Thymus (tissue), 11 donors: ENCODE results near the gene BPIFB2. TPM values are rescaled to one million over a fixed set of nuclear protein-coding genes. Genes with fewer than 3 reads are reported as not detected.

Experiments
- DNase-seq, 9 donors: peaks; one replicate each; pipeline ENCODE4 v3.0.0-alpha.2; 2013; ENCODE audit warnings: low spot score in 9 of 9, low read depth in 6 of 9, missing footprints in 1 of 9
- H3K27ac ChIP-seq, 2 donors: one replicate each; pipeline ENCODE4 v1.5.1; 2013; ENCODE audit warnings: control low read depth in 1 of 2, low read depth in 1 of 2, low read length in 1 of 2, mild to moderate bottlenecking in 1 of 2, moderate library complexity in 1 of 2
- H3K27me3 ChIP-seq, 2 donors: one replicate each; pipeline ENCODE4 v1.5.1; 2013; ENCODE audit warnings: low read length in 1 of 2; ENCODE audit not compliant: control insufficient read depth in 2 of 2, insufficient read depth in 1 of 2
- H3K36me3 ChIP-seq, 2 donors: one replicate each; pipeline ENCODE4 v1.5.1; 2013; ENCODE audit warnings: low read length in 1 of 2, mild to moderate bottlenecking in 1 of 2, moderate library complexity in 1 of 2; ENCODE audit not compliant: control insufficient read depth in 2 of 2, insufficient read depth in 2 of 2
- H3K4me1 ChIP-seq, 2 donors: one replicate each; pipeline ENCODE4 v1.5.1; 2013; ENCODE audit warnings: low read length in 2 of 2; ENCODE audit not compliant: control insufficient read depth in 2 of 2, insufficient read depth in 2 of 2
- H3K4me3 ChIP-seq, 2 donors: one replicate each; pipeline ENCODE4 v1.5.1; 2013; ENCODE audit warnings: low read length in 2 of 2, control low read depth in 1 of 2, mild to moderate bottlenecking in 1 of 2
- H3K9me3 ChIP-seq, 2 donors: one replicate each; pipeline ENCODE4 v1.5.1; 2013; ENCODE audit warnings: low read length in 1 of 2, mild to moderate bottlenecking in 1 of 2; ENCODE audit not compliant: control insufficient read depth in 2 of 2, insufficient read depth in 1 of 2
- WGBS: extraction: QIAGEN DNeasy Blood & Tissue Kit; methylation state at CpG from one replicate; pipeline ENCODE4 v1.1.7; 2013; 5-methylcytosine and 5-hydroxymethylcytosine counted together
- polyA plus RNA-seq: library from polyadenylated mRNA; stranded (reverse); fragments of 200-250 nt; gene quantifications from one replicate; pipeline ENCODE4 v1.2.3, GENCODE V29; 2013
- total RNA-seq: library from RNA; stranded (reverse); fragments of 120-200 nt; gene quantifications from one replicate; pipeline ENCODE4 v1.2.4, GENCODE V29; 2013
- donor health status: healthy.

The BPIFB2 gene
- total and polyA plus RNA-seq, 2 donors = 0.05 to 0.73 TPM

DNA sequence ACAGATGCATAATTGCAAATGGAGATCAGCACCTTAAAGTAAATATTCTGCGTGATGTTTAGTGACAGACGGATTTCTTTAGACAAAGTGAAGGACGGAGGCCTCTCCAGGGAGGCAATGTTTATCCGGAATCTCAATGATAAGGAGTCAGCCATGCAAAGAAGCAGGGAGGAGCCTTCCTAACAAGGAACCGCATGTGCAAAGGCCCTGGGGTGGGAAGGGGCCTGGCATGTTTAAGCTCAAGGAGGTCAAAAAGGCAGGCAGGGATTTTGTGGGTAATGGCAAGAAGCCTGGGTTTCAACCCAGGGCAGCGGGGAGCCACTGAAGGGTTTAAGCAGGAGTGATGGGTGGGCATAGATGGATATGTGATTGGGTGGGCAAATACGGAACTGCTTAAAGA, 46.9 kb downstream of the BPIFB2 start:
- WGBS = 97% methylated on average over 7 of the region's 7 CpGs
- Histone ChIP-seq H3K27me3 (no peaks in the 10 kb centered on the region), H3K4me1 (no peaks in the 10 kb centered on the region), H3K27ac (no peak overlapping the region), H3K36me3 (no peaks in the 10 kb centered on the region), H3K9me3 (no peaks in the 10 kb centered on the region), H3K4me3 (no peak overlapping the region)
- DNase-seq = no peak

DNA sequence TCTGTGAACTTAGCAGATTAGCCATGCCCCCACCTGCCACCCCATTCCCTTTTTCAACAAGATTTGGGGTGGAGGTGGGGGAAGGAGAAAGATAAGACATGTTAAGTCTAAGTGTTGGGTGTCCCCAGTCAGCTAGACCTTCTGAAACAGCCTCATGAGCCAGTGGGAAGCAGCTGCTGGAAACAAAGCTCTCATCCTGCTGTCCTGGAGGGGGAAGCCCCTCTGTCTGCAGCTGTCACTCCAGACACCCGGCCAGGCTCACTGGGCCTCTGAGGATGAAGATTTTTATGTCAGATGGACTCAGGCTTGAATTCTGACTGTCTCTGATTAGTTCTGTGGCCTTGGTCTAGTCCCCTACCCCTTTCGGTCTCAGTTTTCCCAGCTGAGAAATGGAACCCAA, 47.3 kb downstream of the BPIFB2 start:
- Histone ChIP-seq H3K27ac (no peak overlapping the region), H3K9me3 (no peaks in the 10 kb centered on the region), H3K4me1 (no peaks in the 10 kb centered on the region), H3K27me3 (no peaks in the 10 kb centered on the region), H3K36me3 (no peaks in the 10 kb centered on the region), H3K4me3 (no peak overlapping the region)
- no peak for DNase-seq
- 96% methylated on average over 2 of the region's 2 CpGs for WGBS

- WGBS = 84% methylated on average over 7 of the region's 7 CpGs
- Histone ChIP-seq H3K36me3 (no peaks in the 10 kb centered on the region), H3K4me3 (no peak overlapping the region), H3K4me1 (no peaks in the 10 kb centered on the region), H3K9me3 (no peaks in the 10 kb centered on the region), H3K27me3 (no peaks in the 10 kb centered on the region), H3K27ac (no peak overlapping the region)
- DNase-seq = no peak
These were observed 51.6 kb downstream of the BPIFB2 start for GRCh38 chr20:33059136-33059535.

DNA sequence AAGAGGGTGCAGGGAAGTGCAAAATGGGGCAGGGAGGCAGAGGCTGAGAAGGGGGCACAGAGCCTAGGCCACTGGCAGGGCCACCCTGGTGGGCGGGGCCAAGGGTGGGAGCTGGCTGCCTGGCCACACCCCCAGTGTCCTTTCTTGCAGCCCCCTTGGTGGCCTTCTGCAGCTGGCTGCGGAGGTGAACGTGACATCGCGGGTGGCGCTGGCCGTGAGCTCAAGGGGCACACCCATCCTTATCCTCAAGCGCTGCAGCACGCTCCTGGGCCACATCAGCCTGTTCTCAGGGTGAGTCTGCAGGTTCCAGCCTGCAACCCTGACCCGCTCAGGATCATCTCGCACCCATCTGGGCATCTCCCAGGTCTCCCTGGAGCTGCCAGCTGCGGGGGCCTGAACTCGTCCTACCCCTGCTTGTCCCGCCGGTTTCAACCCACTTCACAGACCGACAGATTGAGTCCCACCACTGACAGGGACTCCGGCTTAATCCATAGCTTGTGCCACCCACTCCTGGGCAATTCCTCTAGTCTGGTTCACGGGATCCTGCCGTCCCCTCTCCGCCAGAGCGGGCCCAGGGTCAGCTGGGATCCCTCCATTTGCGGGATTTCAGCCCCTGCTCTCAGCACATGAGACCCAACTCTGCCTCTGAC, 52.4 kb downstream of the BPIFB2 start:
- no peaks in the 10 kb centered on the region for H3K27me3 ChIP-seq
- no peaks in the 10 kb centered on the region for H3K9me3 ChIP-seq
- H3K4me3 ChIP-seq = no peak overlapping the region
- no peak overlapping the region for H3K27ac ChIP-seq
- H3K36me3 ChIP-seq = no peaks in the 10 kb centered on the region
- DNase-seq = no peak
- no peaks in the 10 kb centered on the region for H3K4me1 ChIP-seq
- 95% methylated on average over 22 of the region's 22 CpGs for WGBS

DNA sequence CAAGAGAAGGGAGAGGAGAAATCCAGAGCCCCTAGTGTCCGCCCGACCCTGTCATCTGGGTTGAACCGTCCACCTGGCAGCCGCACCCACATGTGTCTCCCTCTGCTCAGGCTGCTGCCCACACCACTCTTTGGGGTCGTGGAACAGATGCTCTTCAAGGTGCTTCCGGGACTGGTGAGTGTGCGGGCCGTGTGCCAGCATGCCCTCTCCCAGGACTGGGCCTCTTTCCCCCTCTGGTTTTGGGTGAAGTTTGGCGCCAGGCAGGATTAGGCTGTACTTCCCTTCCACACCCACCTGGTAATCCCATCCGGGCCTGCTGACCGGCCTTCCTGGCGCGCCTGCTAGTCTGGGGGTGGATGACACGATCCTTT, 54.1 kb downstream of the BPIFB2 start:
- WGBS = 81% methylated on average over 14 of the region's 14 CpGs
- H3K36me3 ChIP-seq = no peaks in the 10 kb centered on the region
- H3K27me3 ChIP-seq = no peaks in the 10 kb centered on the region
- H3K9me3 ChIP-seq = no peaks in the 10 kb centered on the region
- no peak overlapping the region for H3K27ac ChIP-seq
- no peaks in the 10 kb centered on the region for H3K4me1 ChIP-seq
- H3K4me3 ChIP-seq = no peak overlapping the region
- DNase-seq = no peak

DNA sequence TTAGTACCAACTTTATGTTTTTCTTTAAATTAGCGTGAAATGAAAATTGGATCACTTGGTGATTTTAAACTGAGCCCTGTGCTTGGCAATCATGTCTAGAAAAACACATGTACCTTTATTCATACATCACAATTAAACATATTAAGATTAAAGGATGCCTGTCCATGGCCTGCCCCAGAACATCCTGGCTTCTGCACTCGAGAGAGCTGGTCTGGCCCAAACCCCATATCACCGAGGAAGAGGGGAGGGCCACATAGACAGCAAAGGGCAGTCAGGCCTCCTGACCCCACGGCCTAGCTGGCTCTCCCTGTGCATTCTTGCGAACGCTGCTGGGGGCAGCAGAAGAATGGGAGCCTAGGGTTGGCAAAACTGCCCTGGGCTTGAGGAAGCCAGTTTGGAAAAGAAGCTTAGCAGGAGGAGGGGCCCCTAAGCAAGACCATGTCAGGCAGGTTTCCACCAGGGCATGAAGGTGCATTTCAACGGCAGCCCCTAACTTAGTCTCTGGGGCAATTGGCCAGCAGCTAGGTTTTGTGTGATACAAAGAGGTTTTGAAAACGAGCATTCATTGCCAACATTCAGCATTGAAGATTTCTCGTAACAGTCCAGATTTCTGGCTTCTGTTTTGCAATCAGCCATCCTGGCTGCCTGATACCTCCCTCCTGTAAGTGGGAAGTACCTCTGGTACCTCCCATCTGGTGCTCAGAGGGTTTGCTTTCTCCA, 54.8 kb downstream of the BPIFB2 start:
- Histone ChIP-seq H3K4me3 (no peak overlapping the region), H3K4me1 (no peaks in the 10 kb centered on the region), H3K36me3 (no peaks in the 10 kb centered on the region), H3K27ac (no peak overlapping the region), H3K27me3 (no peaks in the 10 kb centered on the region), H3K9me3 (no peaks in the 10 kb centered on the region)
- DNase-seq = no peak
- WGBS = 82% methylated on average over 9 of the region's 9 CpGs

- WGBS = 93% methylated on average over 1 of the region's 1 CpG
- Histone ChIP-seq H3K27ac (no peak overlapping the region), H3K4me3 (no peak overlapping the region), H3K4me1 (no peaks in the 10 kb centered on the region), H3K27me3 (no peaks in the 10 kb centered on the region), H3K36me3 (no peaks in the 10 kb centered on the region), H3K9me3 (no peaks in the 10 kb centered on the region)
- DNase-seq = no peak
These were observed 55.3 kb downstream of the BPIFB2 start for GRCh38 chr20:33062825-33063149.

DNA sequence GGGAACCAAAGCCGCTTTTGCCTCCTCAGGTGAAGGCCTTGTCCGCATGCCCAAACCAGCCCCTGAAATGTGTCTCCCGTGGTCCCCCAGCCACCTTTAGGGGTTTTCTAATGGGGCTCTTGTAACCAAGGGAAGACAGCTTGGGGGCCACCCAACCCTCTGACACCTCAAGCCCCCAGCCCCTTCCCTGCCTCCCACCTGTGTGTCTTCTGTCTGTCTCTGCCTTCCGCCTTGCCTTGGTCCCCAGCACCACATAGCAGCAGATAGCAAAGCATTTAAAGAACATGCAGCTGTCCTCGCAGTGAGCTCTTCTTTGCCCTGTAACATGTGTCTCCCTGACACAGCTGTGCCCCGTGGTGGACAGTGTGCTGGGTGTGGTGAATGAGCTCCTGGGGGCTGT, 55.8 kb downstream of the BPIFB2 start:
- DNase-seq = no peak
- Histone ChIP-seq H3K4me3 (no peak overlapping the region), H3K36me3 (no peaks in the 10 kb centered on the region), H3K27ac (no peak overlapping the region), H3K4me1 (no peaks in the 10 kb centered on the region), H3K27me3 (no peaks in the 10 kb centered on the region), H3K9me3 (no peaks in the 10 kb centered on the region)
- 93% methylated on average over 6 of the region's 6 CpGs for WGBS

GRCh38 chr20:33064572-33065287, 57.2 kb downstream of the BPIFB2 start:
- no peaks in the 10 kb centered on the region for H3K4me1 ChIP-seq
- H3K27ac ChIP-seq = no peak overlapping the region
- H3K27me3 ChIP-seq = no peaks in the 10 kb centered on the region
- H3K36me3 ChIP-seq = no peaks in the 10 kb centered on the region
- no peak overlapping the region for H3K4me3 ChIP-seq
- DNase-seq = no peak
- 92% methylated on average over 11 of the region's 11 CpGs for WGBS
- H3K9me3 ChIP-seq = no peaks in the 10 kb centered on the region
